ENCODE results near the gene PHLDA1. TPM values are rescaled to one million over a fixed set of nuclear protein-coding genes. Genes with fewer than 3 reads are reported as not detected.

PHLDA1 gene
- total RNA-seq, 2 experiments from 2014 or later, result 6.5 TPM

GRCh38 chr12:75982979-75983660, 48.5 kb downstream of the PHLDA1 start:
- Mint-ChIP-seq H3K4me3 (no peak overlapping the region), H3K36me3 (ENCODE audit: low read depth) (no peaks in the 10 kb centered on the region), H3K9me3 (no peaks in the 10 kb centered on the region), H3K27ac (no peak overlapping the region), H3K27me3 (no peaks in the 10 kb centered on the region), H3K4me1 (ENCODE audit: low read depth) (peaks cover 43% of the 10 kb centered on the region)
- ChIA-PET POLR2A (no interaction called here), CTCF (no interaction called here)
- no peaks in the 10 kb centered on the region for H3K36me3 ChIP-seq (ENCODE audit: insufficient read depth, low read length)
- H3K27ac ChIP-seq (ENCODE audit: low read depth in 1 of 2, low read length in 2 of 2), result no peak overlapping the region
- TF ChIP-seq CTCF (IDR thresholded peaks at IDR 0.05), result no peak
- no peaks in the 10 kb centered on the region for H3K9me3 ChIP-seq (ENCODE audit: control insufficient read depth in 1 of 2, insufficient read depth in 1 of 2, low read length in 2 of 2)
- ATAC-seq (ENCODE audit: poor library complexity) (no peak), DNase-seq (no peak)
- no peaks in the 10 kb centered on the region for H3K27me3 ChIP-seq (ENCODE audit: control insufficient read depth in 1 of 2, insufficient read depth in 2 of 2, low read length in 2 of 2)
- no peak overlapping the region for H3K4me3 ChIP-seq (ENCODE audit: low read length)
- intact Hi-C loops (cut with DNase I, micrococcal nuclease), result no loop called here
- H3K4me1 ChIP-seq (ENCODE audit: insufficient read depth, low read length), result peaks cover 36% of the 10 kb centered on the region

GRCh38 chr12:75982169-75982564, 49.4 kb downstream of the PHLDA1 start:
- no peak for TF ChIP-seq CTCF (IDR thresholded peaks at IDR 0.05)
- H3K27me3 Mint-ChIP-seq, result no peaks in the 10 kb centered on the region
- no peaks in the 10 kb centered on the region for H3K36me3 ChIP-seq (ENCODE audit: insufficient read depth, low read length)
- H3K27ac Mint-ChIP-seq, result no peak overlapping the region
- DNase-seq (no peak), ATAC-seq (ENCODE audit: poor library complexity) (no peak)
- peaks cover 46% of the 10 kb centered on the region for H3K4me1 ChIP-seq (ENCODE audit: insufficient read depth, low read length)
- H3K4me3 Mint-ChIP-seq, result no peak overlapping the region
- intact Hi-C loops (cut with DNase I, micrococcal nuclease), result no loop called here
- CTCF ChIA-PET, result interaction anchor here (1.1 kb wide), 1 partner anchor 55 kb away, joined by 4 read pairs; no protein-coding TSS in a partner anchor
- POLR2A ChIA-PET, result interaction anchor here (1.5 kb wide), 1 partner anchor 50 kb away, joined by 4 read pairs; the partner anchor contains the start of gene PHLDA1
- peaks cover 50% of the 10 kb centered on the region for H3K4me1 Mint-ChIP-seq (ENCODE audit: low read depth)
- H3K36me3 Mint-ChIP-seq (ENCODE audit: low read depth), result no peaks in the 10 kb centered on the region
- H3K27ac ChIP-seq (ENCODE audit: low read depth in 1 of 2, low read length in 2 of 2), result no peak overlapping the region
- no peaks in the 10 kb centered on the region for H3K27me3 ChIP-seq (ENCODE audit: control insufficient read depth in 1 of 2, insufficient read depth in 2 of 2, low read length in 2 of 2)
- no peak overlapping the region for H3K4me3 ChIP-seq (ENCODE audit: low read length)
- H3K9me3 ChIP-seq (ENCODE audit: control insufficient read depth in 1 of 2, insufficient read depth in 1 of 2, low read length in 2 of 2), result no peaks in the 10 kb centered on the region
- H3K9me3 Mint-ChIP-seq, result no peaks in the 10 kb centered on the region

DNA sequence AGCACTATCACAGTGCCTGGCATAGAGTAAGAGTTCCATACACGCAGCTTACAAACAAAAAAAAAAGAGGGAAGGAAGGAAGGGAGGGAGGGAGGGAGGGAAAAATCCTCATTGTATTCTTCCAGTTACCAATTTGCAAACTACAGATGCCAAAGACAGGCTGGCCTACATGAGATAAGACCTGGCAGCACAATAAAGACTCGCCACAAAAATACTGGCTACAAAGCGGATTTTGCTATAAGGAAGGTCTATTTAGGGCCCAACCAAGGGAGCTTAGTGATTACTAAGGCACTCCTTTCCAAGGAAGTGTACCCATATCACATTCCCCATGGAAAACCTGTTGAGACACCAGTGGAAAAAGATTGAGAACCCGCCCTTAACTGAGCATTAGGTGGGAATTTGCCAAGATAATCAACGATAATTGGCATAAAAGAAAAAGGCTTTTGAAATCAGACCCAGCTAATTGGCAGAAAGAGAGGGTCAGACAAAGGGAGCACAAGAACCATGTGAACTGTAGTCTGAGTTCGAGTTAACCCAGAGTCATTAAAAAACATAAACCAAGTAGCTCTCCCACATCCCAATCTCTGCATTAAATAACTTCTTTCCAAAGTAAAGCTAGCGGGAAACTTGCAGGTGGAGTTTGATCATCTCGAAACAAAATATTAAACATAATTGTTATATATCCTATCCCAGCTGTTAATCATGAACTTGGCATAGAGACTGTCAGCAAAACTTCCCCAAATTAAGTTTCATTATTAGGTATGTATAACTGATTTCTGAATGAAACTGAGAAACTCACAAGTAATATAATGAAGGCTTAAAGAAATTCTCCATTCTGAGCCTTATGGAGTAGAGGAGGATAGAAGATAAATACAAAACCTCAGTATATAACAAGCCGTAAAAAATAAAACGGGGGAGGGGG, 50.1 kb downstream of the PHLDA1 start:
- no peak for TF ChIP-seq CTCF (IDR thresholded peaks at IDR 0.05)
- ChIA-PET CTCF (interaction anchor here (1.1 to 1.4 kb wide), 2 partner anchors 10 to 56 kb away, joined by 3 to 4 read pairs; no protein-coding TSS in a partner anchor), POLR2A (interaction anchor here (1.5 kb wide), 1 partner anchor 50 kb away, joined by 4 read pairs; the partner anchor contains the start of gene PHLDA1)
- DNase-seq (no peak), ATAC-seq (ENCODE audit: poor library complexity) (no peak)
- no peaks in the 10 kb centered on the region for H3K27me3 ChIP-seq (ENCODE audit: control insufficient read depth in 1 of 2, insufficient read depth in 2 of 2, low read length in 2 of 2)
- H3K9me3 ChIP-seq (ENCODE audit: control insufficient read depth in 1 of 2, insufficient read depth in 1 of 2, low read length in 2 of 2), result no peaks in the 10 kb centered on the region
- peaks cover 46% of the 10 kb centered on the region for H3K4me1 ChIP-seq (ENCODE audit: insufficient read depth, low read length)
- no peak overlapping the region for H3K4me3 Mint-ChIP-seq
- H3K4me1 Mint-ChIP-seq (ENCODE audit: low read depth), result peaks cover 52% of the 10 kb centered on the region
- H3K4me3 ChIP-seq (ENCODE audit: low read length), result no peak overlapping the region
- H3K27me3 Mint-ChIP-seq, result no peaks in the 10 kb centered on the region
- no peak overlapping the region for H3K27ac ChIP-seq (ENCODE audit: low read depth in 1 of 2, low read length in 2 of 2)
- intact Hi-C loops (cut with DNase I, micrococcal nuclease), result no loop called here
- H3K9me3 Mint-ChIP-seq, result no peaks in the 10 kb centered on the region
- no peaks in the 10 kb centered on the region for H3K36me3 ChIP-seq (ENCODE audit: insufficient read depth, low read length)
- no peaks in the 10 kb centered on the region for H3K36me3 Mint-ChIP-seq (ENCODE audit: low read depth)
- H3K27ac Mint-ChIP-seq, result no peak overlapping the region

Data from CD4-positive, alpha-beta T cell (primary cell).